Parathyroid adenoma (tissue), 2 donors: ENCODE data around the gene RAPGEF1.

ENCODE experiments used
- H2AFZ ChIP-seq: fragments of 300-600 bp; sonication (generic); one replicate; pipeline ENCODE4 v1.7.0; 2017; ENCODE audit warnings: antibody characterized with exemption, mild to moderate bottlenecking
- H3K27ac ChIP-seq: fragments of 300-600 bp; sonication (generic); one replicate; pipeline ENCODE4 v1.7.0; 2017
- H3K27me3 ChIP-seq: fragments of 300-600 bp; sonication (generic); one replicate; pipeline ENCODE4 v1.7.0; 2017; ENCODE audit warnings: low read length; ENCODE audit not compliant: control insufficient read depth, insufficient read depth
- H3K36me3 ChIP-seq: fragments of 300-600 bp; sonication (generic); one replicate; pipeline ENCODE4 v1.7.0; 2017; ENCODE audit warnings: low read length; ENCODE audit not compliant: control insufficient read depth, insufficient read depth
- H3K4me1 ChIP-seq: fragments of 300-600 bp; sonication (generic); one replicate; pipeline ENCODE4 v1.7.0; 2017; ENCODE audit warnings: control low read depth
- H3K4me2 ChIP-seq: fragments of 300-600 bp; sonication (generic); one replicate; pipeline ENCODE4 v1.7.0; 2017; ENCODE audit warnings: low read length
- H3K4me3 ChIP-seq: fragments of 300-600 bp; sonication (generic); one replicate; pipeline ENCODE4 v1.7.0; 2017; ENCODE audit warnings: low read depth, low read length
- H3K79me2 ChIP-seq: fragments of 300-600 bp; sonication (generic); one replicate; pipeline ENCODE4 v1.7.0; 2017; ENCODE audit warnings: control low read depth
- H3K9ac ChIP-seq: fragments of 300-600 bp; sonication (generic); one replicate; pipeline ENCODE4 v1.7.0; 2017; ENCODE audit warnings: mild to moderate bottlenecking
- H3K9me3 ChIP-seq: fragments of 300-600 bp; sonication (generic); one replicate; pipeline ENCODE4 v1.7.0; 2017; ENCODE audit warnings: low read length; ENCODE audit not compliant: control insufficient read depth
- CTCF ChIP-seq: fragments of 300-600 bp; sonication (generic); IDR thresholded peaks from one replicate; pipeline ENCODE4 v1.7.0; 2017; ENCODE audit warnings: antibody characterized with exemption, mild to moderate bottlenecking
- donor health status: primary hyperparathyroidism.

RAPGEF1 gene

DNA sequence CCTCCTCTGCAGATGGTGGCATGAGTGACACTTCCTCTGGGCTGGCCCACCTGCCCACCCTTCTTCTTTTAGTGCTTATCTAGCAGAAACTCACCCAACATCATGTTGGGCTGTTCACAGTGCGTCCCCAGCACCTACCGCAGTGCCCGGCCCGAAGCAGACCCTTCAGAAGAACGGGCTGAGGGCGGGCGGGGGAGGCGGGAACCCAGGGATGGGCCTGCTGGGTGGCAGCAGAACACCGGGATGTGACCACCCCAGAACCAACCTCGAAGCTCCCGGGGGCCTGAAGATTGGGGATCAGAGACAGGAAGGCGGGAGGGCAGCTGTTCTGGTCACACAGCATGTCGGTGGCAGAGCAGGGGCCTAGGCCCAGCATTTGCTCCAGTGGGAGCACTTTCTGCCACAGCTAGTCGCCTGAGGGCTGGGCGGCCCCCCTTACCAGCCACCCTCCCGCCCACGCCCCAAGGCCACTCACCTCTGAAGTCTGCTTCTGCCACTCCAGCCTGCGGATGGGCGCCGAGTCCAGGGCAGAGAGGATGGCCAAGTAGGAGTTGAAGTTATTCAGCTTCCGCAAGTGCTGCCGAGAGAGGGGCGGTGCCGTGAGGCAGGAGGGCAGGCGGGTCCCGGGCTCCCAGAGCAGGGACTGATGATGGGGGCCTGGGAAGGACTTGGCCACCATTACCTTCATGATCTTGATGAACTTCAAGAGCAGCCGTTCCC is 155.9 kb downstream of the RAPGEF1 start:
- H3K4me1 ChIP-seq: no peaks in the 10 kb centered on the region
- no peak overlapping the region for H3K27ac ChIP-seq
- TF ChIP-seq CTCF: no peak
- H3K79me2 ChIP-seq: no peaks in the 10 kb centered on the region
- H3K36me3 ChIP-seq: no peaks in the 10 kb centered on the region
- H3K4me2 ChIP-seq: no peak overlapping the region
- H3K9ac ChIP-seq: no peak overlapping the region
- no peak overlapping the region for H3K4me3 ChIP-seq
- no peaks in the 10 kb centered on the region for H3K27me3 ChIP-seq
- no peaks in the 10 kb centered on the region for H3K9me3 ChIP-seq
- H2AFZ ChIP-seq: no peak overlapping the region

DNA sequence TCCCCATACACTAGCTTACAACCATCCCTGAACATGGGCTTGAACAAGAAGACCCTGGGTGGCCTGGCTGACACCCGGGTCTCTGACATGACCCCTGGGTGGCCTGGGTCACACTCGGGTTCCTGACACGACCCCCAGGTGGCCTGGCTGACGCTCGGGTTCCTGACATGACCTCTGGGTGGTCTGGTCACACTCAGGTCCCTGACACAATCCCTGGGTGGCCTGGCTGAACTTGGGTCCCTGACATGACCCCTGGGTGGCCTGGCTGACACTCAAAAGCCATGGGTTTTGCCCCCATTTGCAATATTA is 156.6 kb downstream of the RAPGEF1 start:
- TF ChIP-seq CTCF: no peak
- Histone ChIP-seq H3K36me3 (no peaks in the 10 kb centered on the region), H2AFZ (no peak overlapping the region), H3K27me3 (no peaks in the 10 kb centered on the region), H3K4me1 (no peaks in the 10 kb centered on the region), H3K4me2 (no peak overlapping the region), H3K4me3 (no peak overlapping the region), H3K79me2 (no peaks in the 10 kb centered on the region), H3K9me3 (no peaks in the 10 kb centered on the region), H3K27ac (no peak overlapping the region), H3K9ac (no peak overlapping the region)

DNA sequence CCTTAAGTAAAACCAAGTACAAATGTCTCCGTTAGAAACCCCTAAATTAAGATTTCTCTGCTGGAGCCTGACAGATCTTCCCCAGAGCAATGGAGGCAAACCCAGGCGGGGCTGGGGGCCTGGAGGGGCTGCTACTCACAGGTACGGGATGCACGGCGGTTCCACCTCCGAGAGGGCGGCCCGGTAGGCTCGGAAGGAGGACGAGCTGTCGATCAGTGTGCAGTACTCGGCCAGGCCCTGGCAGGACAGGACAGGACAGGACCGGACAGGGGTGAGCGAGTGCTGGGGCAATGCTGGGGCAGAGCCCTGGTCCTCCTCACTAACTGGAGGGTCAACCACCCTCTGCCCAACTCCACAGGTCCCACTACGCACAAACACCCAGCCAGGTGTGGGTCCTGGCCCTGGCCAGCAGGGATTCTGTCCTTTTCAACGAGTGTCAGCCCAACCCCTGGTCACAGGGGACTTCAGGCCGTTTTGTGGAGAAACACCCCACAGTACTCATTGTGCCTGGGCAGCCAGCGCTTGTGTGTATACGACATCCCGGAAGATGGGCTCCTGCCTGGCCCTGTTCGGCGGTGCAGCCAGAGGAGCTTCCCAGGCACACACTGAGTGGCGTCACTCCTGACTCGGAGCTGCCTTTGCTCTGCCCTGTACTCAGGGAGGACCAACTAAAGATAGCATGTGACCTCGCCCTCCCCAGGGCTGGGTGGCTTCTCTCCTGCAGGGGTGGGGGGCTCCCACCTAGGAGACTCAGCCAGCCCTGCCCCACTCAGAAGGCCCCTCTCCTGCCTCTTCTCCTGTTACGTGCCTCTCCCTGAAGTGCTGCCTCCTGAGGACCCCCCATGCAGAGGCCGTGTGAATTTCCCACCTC is 157.2 kb downstream of the RAPGEF1 start:
- Histone ChIP-seq H3K9me3 (no peaks in the 10 kb centered on the region), H3K36me3 (no peaks in the 10 kb centered on the region), H3K27me3 (no peaks in the 10 kb centered on the region), H3K79me2 (no peaks in the 10 kb centered on the region), H3K4me2 (no peak overlapping the region), H3K4me1 (no peaks in the 10 kb centered on the region), H2AFZ (no peak overlapping the region), H3K4me3 (no peak overlapping the region), H3K27ac (no peak overlapping the region), H3K9ac (no peak overlapping the region)
- no peak for TF ChIP-seq CTCF

- H3K27ac ChIP-seq: no peak overlapping the region
- no peak overlapping the region for H2AFZ ChIP-seq
- no peaks in the 10 kb centered on the region for H3K36me3 ChIP-seq
- H3K27me3 ChIP-seq: no peaks in the 10 kb centered on the region
- TF ChIP-seq CTCF: no peak
- H3K4me2 ChIP-seq: no peak overlapping the region
- H3K79me2 ChIP-seq: no peaks in the 10 kb centered on the region
- no peaks in the 10 kb centered on the region for H3K9me3 ChIP-seq
- no peaks in the 10 kb centered on the region for H3K4me1 ChIP-seq
- H3K4me3 ChIP-seq: no peak overlapping the region
- H3K9ac ChIP-seq: no peak overlapping the region
Measured at GRCh38 chr9:131582056-131582455, 157.8 kb downstream of the RAPGEF1 start.
